Epithelial cell of prostate (primary cell): ENCODE data around the gene CARD10.

Experiments
- DNase-seq: peaks from one replicate; pipeline ENCODE4 v3.0.0-alpha.2; 2011; ENCODE audit warnings: low read depth, low spot score
- H3K27ac ChIP-seq: fragments of 450-650 bp; 2 replicates; pipeline ENCODE4 v1.5.1; 2017; ENCODE audit warnings: mild to moderate bottlenecking

CARD10 gene

GRCh38 chr22:37507731-37508130 is 11.5 kb downstream of the CARD10 start:
- H3K27ac ChIP-seq = no peak overlapping the region
- DNase-seq = no peak

- H3K27ac ChIP-seq = no peak overlapping the region
- no peak for DNase-seq
These were observed 13.2 kb downstream of the CARD10 start for GRCh38 chr22:37505989-37506388.

GRCh38 chr22:37505565-37505964 is 13.7 kb downstream of the CARD10 start:
- no peak for DNase-seq

DNA sequence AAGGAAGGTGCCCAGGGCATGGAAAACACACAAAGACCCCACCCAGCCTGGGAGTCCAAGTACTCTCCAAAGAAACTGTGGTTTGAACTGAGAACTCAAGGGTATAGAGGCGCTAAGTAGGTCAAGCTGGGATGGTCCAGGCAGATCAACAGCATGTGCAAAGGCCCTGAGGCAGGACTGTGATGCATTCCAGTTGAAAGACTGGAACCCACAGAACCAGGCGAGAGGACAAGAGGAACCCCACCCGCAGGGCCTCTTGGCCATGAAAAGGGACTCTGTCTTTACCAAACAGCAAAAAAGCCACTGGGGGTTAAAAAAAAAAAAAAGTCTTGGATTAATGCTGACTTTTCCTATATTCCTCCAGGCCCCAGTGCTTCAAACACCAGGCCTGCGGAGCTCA is 14.3 kb downstream of the CARD10 start:
- no peak overlapping the region for H3K27ac ChIP-seq
- DNase-seq = no peak

More at GRCh38 chr22:37505565-37505964, 13.7 kb downstream of the CARD10 start:
- no peak overlapping the region for H3K27ac ChIP-seq

DNA sequence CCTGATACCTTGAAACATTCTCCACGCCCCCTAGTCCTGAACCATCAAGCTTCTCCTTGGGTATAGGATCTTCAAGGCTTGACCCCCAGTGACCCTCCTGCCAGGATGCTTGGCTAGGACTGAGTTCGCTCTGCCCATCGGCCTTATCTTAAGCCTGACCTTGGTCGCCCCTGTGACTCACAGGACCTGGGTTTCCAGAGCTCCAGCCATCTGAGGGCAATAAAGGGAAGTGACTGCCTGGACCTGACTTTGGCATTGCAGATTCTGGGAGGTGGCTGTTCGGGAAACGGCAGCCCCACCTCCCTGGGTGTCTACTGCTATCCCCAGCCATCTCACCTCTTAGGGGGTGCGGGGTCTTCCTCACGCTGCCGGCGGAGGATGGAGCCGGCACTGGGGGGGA is 15.4 kb downstream of the CARD10 start:
- DNase-seq = no peak
- no peak overlapping the region for H3K27ac ChIP-seq

- no peak for DNase-seq
- peak overlapping the region; percentile 41 for H3K27ac ChIP-seq
These were observed 16.0 kb downstream of the CARD10 start for GRCh38 chr22:37503183-37503683.

DNA sequence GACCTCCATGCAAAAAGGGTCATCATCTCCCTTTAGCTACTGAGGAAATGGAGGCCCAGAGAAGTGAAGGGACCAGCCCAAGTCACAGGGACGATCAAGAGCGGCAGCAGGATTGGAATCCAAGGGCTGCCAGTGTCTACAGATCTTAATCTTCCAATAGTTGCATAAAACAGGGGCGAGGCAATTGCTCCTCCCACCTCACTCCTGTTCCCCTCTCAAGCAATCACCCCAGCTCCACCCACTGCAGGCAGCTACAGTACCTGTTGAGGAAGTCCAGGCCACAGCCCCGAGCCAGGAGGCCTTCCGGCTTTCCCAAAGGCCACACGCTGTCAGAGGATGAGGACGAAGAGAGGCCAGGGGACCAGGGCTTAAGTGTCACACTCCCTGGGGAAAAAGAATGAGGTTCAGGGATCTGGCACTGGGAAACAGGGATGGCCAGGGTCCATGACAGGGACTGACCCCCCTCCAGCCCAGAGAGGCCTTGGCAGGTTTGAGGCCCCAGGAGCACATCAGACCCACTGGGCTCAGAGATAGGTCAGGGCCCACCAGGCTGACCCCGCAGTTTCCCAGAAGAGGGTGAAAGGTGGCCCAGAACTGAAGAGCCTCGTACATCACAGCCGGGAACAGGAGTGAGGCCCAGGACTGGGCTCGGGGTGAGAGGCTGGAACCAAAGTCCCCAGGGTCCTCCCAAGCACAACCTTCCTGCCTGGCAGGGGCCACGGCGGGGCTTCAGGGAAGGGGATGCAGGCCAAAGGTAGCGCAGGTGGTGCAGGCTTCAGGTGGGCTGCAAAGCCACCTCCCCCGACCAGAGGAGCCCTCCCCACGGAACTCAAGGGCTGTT is 16.7 kb downstream of the CARD10 start:
- peak overlapping the region; percentile 41 for H3K27ac ChIP-seq
- no peak for DNase-seq

GRCh38 chr22:37501610-37502341 is 17.4 kb downstream of the CARD10 start:
- H3K27ac ChIP-seq = peak overlapping the region; percentile 41
- no peak for DNase-seq

- peak overlapping the region; percentile 41 for H3K27ac ChIP-seq
- no peak for DNase-seq
These were observed 18.2 kb downstream of the CARD10 start for GRCh38 chr22:37500745-37501609.

DNA sequence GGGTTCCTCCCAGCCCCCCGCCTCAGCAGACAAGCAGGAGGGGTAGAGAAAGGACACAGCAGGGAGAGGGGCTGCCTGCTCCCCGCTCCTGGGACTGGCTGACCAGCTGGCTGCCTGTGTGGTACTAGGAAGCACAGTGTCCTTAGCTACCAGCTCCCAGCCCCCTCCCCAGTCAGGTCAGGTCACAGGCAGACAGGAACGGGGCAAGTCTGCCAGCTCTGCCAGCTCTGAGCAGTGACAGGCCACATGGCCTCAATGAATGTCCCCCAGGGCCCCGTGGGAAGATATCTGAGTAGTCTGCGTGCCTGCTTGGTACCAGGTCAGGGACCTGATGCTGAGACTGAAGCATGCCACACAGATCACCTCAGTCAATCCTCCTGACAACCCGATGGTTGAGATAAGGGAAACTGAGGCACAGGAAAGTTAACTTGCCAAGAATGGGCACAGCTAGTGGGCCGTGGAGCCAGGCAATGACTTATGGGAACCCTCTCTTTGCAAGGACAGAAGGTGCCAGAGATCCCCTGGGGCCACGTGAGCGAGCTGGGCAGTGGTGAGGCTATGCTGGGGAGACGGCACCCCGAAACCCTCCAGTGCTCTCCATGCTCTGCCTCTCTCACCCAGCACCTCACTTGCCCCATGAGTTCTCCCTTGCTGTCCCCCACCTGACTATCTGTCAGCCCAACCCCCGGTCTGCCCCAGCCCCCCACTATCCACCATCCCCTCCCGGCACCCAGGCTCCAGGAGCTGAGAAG is 19.2 kb downstream of the CARD10 start:
- no peak for DNase-seq
- H3K27ac ChIP-seq = no peak overlapping the region

- no peak for DNase-seq
- H3K27ac ChIP-seq = no peak overlapping the region
These were observed 20.0 kb downstream of the CARD10 start for GRCh38 chr22:37499027-37499707.

GRCh38 chr22:37498289-37498909 is 20.8 kb downstream of the CARD10 start:
- H3K27ac ChIP-seq = no peak overlapping the region
- no peak for DNase-seq

DNA sequence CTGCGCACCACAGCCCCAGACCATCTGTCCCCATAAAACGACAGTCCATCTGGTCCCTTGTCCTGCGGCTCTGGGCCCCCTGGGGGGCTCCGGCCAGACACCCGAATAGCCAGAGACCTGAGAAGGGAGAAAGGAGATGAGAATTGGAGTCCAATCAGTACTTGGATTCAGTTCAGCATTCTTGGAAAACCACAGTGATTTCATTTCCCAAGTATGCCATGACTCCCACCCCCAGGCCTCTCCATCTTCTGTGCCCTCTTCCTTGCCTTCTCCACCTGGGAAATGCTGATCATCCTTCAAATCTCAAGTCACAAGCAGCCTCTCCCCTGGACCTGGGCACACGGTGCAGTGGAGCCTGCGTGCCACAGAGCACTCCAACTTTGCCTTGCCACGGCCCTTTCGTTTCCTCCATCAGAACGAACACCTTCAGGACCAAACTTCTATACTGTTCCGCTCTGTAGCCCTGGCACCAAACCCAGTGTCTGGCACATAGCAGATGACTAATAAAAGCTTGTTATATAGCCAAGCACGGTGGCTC is 22.1 kb downstream of the CARD10 start:
- peak overlapping the region; percentile 30 for H3K27ac ChIP-seq
- DNase-seq = no peak

DNA sequence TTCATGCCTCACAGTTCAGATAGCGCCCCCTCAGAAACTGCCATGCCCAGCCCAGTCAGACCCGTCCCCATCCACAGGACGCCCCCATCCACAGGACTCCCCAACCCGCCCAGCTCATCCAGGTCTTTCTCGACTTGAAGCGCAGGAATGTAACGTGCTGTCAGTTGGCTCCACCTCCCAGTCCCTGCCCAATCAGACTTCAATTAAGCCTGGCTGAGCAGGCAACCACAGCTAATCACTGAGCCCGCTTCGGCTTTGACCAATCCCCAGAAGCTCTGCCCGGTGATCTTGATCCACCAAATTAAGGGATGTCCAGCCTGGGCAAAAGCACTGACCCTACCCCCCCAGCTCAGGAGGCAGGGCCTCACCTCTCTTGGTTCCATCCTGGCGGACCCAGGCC is 22.6 kb downstream of the CARD10 start:
- DNase-seq = no peak

DNA sequence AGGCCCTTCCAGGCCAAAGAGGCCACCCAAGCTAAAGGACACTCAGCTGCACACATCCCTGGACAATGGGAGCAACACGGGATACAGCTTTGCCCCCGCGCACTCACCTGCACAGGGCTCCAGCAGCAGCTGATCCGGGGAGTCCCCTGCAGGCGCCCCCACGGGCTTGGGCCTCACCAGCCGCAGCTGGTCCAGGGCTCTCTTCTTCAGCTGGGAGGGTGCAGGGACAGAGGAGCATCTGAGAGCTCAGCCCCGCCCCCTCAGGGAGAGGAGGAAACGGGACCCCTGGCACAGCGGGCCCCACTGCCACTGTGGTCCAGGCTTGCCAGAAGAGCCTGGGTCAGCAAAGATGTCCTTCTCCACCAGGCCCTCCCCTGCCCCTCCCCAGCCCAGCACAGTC is 25.2 kb downstream of the CARD10 start:
- no peak overlapping the region for H3K27ac ChIP-seq
- DNase-seq = no peak

More for the DNA sequence above, 22.6 kb downstream of the CARD10 start:
- H3K27ac ChIP-seq = peak overlapping the region; percentile 30

DNA sequence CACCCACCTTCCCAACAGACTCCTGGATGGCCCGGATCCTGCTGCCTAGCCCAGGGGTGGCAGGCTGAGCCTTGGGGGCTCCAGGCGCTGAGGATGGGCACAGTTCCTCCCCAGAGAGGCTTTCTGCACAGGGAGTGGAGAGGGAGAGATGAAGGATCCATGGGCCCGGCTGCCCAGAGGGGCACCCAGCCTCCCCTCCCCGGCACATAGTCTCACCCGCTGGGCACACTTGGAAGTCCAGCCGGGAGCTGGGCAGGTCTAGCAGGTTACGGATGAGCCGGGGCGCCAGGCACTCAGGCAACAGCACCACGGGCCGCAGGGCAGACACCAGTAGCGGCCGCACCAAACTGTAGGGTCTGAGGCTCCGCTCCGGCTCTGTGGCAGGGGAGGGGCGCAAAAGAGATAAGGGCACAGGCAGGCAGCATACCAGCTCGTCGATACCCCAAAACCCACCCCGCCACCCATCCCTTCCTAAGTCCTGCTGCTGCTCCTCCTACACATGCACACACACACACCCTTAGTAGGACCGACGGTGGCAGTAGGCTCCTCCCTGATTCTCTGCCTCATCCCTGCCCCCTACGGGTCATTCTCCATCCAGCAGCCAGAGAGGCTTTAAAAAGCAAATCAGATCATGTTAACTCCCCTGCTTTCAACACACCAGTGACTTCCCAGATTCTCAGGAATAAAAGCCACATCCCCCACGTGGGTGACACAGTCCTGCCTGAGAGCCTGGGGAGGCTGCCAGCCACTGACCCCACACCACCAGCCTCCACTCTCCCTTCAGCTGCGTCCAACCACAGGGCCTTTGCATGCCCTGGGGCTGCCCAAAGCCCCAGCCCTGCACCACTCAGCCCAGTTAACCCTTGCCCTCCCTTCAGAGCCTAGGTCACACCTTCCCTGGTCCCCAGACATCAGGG is 26.5 kb downstream of the CARD10 start:
- H3K27ac ChIP-seq = no peak overlapping the region
- DNase-seq = no peak
